ENCODE results near the gene CADPS2.

GRCh38 chr7:122790132-122790531 lies 96.1 kb downstream of the CADPS2 start:
- no peak for TF ChIP-seq CTCF (IDR thresholded peaks at IDR 0.05; ENCODE audit: low read length)
- no peak for TF ChIP-seq EZH2 (IDR thresholded peaks at IDR 0.05; ENCODE audit: borderline replicate concordance, low read length)
